GM12874 (cell line): ENCODE data around the gene RNF167.
A peak's percentile ranks its signal among the peaks of the same experiment; 100 is the strongest.

Experiments used
- CTCF ChIP-seq: IDR thresholded peaks from 2 replicates; pipeline ENCODE4 v1.5.1; 2011; ENCODE audit warnings: low read depth, mild to moderate bottlenecking, control low read depth, low read length, moderate library complexity; ENCODE audit not compliant: insufficient read depth

The RNF167 gene

GRCh38 chr17:4931963-4932362, 8.1 kb upstream of the RNF167 start, which contains the start of gene GP1BA:
TSS of gene GP1BA (plus strand) at chr17:4932277. CDS start at chr17:4932605, 328 bp downstream.
- TF ChIP-seq CTCF: no peak

DNA sequence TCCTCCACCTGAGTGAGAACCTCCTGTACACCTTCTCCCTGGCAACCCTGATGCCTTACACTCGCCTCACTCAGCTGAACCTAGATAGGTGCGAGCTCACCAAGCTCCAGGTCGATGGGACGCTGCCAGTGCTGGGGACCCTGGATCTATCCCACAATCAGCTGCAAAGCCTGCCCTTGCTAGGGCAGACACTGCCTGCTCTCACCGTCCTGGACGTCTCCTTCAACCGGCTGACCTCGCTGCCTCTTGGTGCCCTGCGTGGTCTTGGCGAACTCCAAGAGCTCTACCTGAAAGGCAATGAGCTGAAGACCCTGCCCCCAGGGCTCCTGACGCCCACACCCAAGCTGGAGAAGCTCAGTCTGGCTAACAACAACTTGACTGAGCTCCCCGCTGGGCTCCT, 7.3 kb upstream of the RNF167 start:
- TF ChIP-seq CTCF: no peak

GRCh38 chr17:4933646-4934045, 6.4 kb upstream of the RNF167 start:
- no peak for TF ChIP-seq CTCF

DNA sequence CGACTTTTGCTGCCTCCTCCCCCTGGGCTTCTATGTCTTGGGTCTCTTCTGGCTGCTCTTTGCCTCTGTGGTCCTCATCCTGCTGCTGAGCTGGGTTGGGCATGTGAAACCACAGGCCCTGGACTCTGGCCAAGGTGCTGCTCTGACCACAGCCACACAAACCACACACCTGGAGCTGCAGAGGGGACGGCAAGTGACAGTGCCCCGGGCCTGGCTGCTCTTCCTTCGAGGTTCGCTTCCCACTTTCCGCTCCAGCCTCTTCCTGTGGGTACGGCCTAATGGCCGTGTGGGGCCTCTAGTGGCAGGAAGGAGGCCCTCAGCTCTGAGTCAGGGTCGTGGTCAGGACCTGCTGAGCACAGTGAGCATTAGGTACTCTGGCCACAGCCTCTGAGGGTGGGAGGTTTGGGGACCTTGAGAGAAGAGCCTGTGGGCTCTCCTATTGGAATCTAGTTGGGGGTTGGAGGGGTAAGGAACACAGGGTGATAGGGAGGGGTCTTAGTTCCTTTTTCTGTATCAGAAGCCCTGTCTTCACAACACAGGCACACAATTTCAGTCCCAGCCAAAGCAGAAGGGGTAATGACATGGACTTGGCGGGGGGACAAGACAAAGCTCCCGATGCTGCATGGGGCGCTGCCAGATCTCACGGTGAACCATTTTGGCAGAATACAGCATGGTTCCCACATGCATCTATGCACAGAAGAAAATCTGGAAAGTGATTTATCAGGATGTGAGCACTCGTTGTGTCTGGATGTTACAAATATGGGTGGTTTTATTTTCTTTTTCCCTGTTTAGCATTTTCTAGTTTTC, 5.7 kb upstream of the RNF167 start:
- peak; percentile 38 for TF ChIP-seq CTCF

DNA sequence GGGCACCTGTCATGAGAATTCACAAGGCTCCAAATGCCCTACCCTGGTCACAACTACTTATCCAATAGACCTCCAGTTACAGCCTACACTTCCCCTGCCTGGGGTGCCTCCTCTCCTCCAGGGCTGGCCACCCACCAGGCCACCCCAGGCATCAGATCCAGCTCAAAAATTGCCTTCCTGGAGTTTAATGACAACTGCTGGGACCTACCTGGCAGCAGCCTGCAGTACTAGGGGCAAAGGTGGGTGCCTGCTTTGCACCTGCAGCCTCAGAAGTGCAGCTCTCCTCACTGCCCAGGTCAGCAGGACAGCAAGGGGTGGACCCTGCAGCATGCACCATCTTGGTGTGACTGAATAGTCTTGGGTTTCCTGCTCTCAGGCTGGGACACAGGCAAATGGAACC, 4.4 kb upstream of the RNF167 start:
- TF ChIP-seq CTCF: no peak

- TF ChIP-seq CTCF: no peak
These were observed 3.6 kb upstream of the RNF167 start for GRCh38 chr17:4936436-4936835.

DNA sequence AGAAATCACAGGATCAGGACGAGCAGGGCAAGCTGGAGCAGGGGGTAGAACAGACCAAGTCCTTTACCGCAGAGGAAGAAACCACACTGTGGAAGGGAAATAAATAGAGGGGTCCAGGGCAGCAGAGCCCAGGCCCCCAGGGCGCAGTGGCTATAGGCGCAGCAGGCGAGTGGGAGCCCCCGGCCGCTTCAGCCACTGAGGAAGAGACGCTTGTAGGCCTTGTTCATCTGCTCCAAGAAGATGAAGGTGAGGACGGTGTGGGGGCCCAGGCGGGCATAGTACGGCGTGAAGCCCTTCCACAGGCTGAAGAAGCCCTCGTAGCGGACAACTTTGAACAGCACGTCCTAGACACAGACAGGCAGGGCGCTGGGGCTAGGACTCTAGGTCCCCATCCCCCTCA, 2.5 kb upstream of the RNF167 start:
- no peak for TF ChIP-seq CTCF

GRCh38 chr17:4938069-4938491, 2.0 kb upstream of the RNF167 start:
- TF ChIP-seq CTCF: no peak
